AG09319 (cell line): ENCODE results near the gene SIAH1.
"Not testable (repeated sequence)": the region's sequence is repeated elsewhere in the genome, so short reads cannot be mapped to it uniquely, and the experiment has no call there.

Experiments used
- DNase-seq: peaks from one replicate; pipeline ENCODE4 v3.0.0-alpha.2; 2010; ENCODE audit warnings: low read depth; ENCODE audit errors: extremely low read depth
- TF ChIP-seq, protein P1 (sequence below): IDR thresholded peaks from 2 replicates; pipeline ENCODE4 v1.5.1; 2011; ENCODE audit warnings: low read depth, mild to moderate bottlenecking, inconsistent platforms, low read length, moderate library complexity

The SIAH1 gene

DNA sequence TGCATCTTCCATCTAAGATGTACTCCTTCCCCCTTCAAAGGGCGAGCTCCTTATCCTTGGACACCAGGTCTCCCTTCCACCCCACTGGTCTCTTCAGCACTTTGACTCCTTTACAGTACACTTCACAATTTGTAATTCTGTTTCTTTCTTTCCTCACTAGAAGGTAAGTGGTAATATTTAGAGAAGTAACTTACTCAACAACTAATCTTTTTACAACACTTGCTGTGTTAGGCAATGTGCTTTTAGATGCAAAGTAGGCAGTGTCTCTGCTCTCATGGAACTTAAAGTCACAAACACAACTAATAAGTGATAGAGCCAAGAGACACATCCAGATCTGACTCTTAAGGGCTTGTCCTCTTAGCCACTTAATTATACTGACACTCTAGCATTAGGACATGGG lies 6.4 kb downstream of the SIAH1 start:
- TF ChIP-seq, protein P1, sequence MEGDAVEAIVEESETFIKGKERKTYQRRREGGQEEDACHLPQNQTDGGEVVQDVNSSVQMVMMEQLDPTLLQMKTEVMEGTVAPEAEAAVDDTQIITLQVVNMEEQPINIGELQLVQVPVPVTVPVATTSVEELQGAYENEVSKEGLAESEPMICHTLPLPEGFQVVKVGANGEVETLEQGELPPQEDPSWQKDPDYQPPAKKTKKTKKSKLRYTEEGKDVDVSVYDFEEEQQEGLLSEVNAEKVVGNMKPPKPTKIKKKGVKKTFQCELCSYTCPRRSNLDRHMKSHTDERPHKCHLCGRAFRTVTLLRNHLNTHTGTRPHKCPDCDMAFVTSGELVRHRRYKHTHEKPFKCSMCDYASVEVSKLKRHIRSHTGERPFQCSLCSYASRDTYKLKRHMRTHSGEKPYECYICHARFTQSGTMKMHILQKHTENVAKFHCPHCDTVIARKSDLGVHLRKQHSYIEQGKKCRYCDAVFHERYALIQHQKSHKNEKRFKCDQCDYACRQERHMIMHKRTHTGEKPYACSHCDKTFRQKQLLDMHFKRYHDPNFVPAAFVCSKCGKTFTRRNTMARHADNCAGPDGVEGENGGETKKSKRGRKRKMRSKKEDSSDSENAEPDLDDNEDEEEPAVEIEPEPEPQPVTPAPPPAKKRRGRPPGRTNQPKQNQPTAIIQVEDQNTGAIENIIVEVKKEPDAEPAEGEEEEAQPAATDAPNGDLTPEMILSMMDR = no peak
- DNase-seq = no peak

DNA sequence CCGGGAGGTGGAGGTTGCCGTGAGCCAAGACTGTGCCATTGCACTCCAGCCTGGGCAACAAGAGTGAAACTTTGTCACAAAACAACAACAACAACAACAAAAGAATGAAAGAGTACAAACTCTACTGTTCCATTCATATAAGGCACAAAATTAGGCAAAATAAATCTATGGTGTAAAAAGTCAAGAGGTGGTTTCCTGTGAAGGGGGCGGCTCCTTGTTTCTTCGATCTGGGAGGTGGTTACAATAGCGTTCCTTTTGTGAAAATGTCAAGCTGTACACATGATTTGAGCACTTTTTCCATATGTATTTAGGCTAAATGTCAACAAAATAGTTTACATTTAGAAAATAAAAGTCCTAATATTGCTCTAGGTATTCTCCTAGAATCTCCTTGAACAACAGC lies 6.9 kb downstream of the SIAH1 start:
- TF ChIP-seq, protein P1 = no peak
- no peak for DNase-seq

DNA sequence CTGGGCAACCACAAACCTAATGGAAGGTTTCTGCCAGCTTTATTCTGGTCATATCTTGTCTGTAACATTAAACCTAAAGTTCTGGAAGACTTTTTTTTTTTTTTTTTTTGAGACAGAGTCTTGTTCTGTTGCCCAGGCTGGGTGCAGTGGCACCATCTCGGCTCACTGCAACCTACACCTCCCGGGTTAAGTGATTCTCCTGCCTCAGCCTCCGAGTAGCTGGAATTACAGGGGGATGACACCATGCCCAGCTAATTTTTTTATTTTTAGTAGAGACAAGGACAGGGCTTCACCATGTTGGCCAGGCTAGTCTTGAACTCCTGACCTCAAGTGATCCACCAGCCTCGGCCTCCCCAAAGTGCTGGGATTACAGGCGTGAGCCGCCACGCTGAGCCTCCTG lies 7.9 kb downstream of the SIAH1 start:
- DNase-seq = not testable (repeated sequence)

DNA sequence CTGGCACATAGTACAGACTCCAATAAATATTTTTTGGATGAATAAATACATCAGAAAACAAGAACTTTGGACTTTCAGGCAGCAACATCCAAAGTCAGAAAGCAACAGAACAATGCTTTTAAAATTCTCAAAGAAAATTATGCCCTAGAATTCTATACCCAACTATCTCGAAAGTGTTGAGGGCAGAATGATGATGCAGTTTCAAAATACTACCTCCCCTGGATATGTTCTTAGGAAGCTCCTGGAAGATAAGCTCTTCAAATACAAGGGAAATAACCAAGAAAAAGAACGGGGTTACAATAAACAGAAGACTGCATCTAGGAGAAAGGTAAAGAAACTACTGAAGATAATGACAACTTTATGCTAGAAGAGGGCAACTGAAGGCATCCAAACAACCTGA lies 11.0 kb downstream of the SIAH1 start:
- DNase-seq = no peak

DNA sequence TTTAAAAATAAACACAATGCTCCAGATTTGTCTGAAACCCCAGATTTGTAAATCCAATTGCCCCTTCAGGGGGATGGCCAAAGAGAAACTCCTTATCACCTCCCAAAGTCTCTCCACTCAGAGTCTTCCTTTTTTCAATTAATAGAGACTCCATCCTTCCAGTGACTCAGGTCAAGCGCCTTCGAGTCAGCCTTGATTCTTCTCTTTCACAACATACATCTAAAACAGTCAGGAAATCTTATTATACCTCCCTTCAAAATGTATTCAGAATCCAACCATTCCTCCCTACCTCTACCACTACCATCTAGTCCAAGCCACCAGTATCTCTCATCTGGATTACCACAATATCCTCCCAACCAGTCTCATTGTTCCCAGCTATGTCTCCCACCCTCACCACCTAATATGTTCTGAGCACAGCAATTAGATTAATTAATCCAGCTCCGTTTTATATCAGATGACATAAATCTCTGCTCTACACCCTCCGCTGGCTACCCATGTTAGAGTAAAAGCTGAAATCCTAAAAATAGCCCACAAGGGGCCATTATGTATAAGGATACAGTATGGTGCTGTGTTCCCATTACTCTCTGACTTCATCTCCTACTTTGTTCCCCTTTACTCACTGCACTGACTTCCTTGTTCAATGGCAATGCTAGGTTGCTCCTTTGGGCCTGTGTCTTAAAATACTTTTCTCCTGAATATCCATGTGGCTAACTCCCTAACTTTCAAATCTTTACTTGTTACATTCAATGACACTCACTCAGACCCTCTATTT lies 11.8 kb downstream of the SIAH1 start:
- DNase-seq = no peak
- TF ChIP-seq, protein P1 = no peak

More for the DNA sequence above, 11.0 kb downstream of the SIAH1 start:
- TF ChIP-seq, protein P1 = no peak

DNA sequence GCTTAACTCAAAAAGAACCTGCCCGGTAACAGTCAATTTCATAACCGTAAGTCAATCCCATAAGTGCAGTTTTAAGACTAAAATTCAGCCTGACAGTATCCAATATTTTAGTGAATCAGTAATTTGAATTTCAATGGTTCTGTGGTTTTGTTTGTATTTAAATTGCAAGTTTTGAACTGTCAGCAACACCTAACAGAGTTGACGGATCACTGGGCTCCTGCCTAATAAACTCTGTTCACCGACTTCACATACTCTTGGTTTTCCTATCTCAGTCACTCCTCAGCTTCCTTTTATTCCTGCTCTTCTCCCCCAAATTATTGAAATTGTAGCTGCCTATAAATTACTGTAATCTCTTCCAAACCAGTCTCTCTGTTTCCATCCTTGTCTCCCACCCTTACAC lies 12.5 kb downstream of the SIAH1 start:
- no peak for DNase-seq
- TF ChIP-seq, protein P1 = no peak

DNA sequence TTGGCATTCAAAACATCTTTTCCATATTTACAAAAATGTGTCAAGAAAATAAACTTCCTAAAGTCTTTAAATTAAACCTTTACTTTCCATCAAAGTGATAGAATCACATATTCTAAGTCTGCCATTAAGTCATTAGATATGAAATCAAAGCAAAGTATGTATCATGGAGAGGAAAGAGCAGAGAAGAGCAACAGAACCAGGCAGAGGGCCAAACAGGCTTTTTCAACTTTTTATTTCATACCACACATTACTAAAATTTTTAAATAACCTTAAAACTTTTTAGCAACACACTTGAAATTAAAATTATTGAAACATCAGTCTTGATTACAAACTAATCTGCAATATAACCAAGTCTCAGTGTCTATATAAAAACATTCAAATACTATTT lies 13.8 kb downstream of the SIAH1 start:
- no peak for DNase-seq
- TF ChIP-seq, protein P1 = no peak

DNA sequence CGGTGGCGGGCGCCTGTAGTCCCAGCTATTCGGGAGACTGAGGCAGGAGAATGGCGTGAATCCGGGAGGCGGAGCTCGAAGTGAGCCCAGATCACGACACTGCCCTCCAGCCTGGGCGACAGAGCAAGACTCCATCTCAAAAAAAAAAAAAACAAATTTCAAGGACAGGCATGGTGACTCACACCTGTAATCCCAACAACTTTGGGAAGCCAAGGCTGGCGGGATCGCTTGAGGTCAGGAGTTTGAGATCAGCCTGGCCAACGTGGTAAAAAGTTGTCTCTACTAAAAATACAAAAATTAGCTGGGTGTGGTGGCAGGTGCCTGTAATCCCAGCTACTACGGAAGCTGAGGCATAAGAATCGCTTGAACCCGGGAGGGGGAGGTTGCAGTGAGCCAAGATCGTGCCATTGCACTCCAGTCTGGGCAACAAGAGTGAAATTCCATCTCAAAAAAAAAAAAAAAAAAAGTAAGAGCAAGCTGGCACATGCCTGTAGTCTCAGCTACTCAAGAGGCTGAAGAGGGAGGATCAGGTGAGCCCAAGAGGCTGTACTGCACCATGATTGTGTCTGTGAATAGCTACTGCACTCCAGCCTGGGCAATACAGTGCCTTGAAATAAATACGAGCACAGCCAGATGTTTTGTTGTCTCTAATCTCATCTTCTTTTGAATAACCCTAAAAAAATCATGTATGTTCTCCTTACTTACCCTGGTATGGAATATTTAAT lies 14.4 kb downstream of the SIAH1 start:
- DNase-seq = not testable (repeated sequence)
